EH (cell line): ENCODE data around the gene DUOX1.

Experiments used
- DNase-seq: peaks from one replicate; pipeline ENCODE4 v3.0.0-alpha.2; 2015; ENCODE audit warnings: low read depth

The DUOX1 gene

GRCh38 chr15:45106002-45106790 lies 23.6 kb upstream of the DUOX1 start:
- DNase-seq, result no peak

DNA sequence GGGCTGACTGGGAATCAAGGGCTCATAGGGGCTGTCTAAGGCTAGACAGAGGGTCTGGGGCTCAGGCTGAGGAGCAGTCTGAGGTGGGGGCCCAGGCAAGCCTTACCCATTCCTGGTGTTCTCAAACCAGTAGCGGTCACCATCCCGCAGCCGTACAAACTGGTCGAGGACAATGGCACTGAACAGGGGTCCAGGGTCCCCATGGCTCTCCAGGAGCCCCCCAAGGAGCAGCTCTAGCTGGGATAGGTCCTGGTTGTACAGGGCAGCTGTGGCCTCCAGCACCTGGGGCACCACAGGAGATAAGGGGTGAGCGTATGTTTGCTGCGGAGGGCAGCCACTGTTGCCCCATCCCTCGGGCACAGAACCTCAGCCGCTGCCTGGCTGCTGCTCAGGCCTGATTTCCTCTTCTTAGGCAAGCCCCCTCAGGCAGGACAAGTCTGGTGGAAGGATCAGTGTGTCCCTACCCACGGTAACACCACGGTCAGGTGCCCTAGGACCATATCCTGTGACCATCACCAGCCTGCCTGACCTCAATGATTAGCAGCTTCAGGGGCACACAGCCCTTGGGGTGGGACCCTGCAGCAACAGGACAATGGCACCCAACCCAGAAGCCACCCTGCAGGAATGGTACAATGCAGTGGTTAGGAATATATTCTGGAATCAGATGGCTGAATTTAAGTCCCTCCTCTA lies 21.7 kb upstream of the DUOX1 start:
- DNase-seq, result no peak

- no peak for DNase-seq
Measured at GRCh38 chr15:45110256-45110820, 19.5 kb upstream of the DUOX1 start.

GRCh38 chr15:45111390-45112142 lies 18.2 kb upstream of the DUOX1 start:
- DNase-seq, result no peak

DNA sequence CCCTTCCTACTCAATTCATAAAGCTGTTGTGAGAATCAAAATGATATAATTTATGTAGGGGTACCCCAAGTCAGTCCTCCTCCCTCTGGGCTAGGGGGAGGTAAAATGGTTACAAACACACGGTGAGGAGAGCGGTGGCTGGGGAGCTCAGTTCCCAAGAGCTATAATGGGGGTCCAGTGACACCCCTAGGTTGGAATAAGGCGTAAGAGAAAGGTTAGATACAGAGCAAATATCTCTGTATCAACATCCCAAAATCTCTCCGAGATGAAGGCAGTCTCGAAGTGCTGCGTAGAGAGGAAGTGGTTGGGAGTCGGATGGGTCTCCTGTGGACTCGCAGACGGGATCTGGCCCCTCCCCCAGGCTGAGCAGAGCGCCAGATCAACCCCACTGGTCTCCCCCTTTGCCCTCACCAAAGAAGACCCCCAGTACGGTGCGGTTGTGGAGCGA lies 17.6 kb upstream of the DUOX1 start:
- DNase-seq, result no peak

DNA sequence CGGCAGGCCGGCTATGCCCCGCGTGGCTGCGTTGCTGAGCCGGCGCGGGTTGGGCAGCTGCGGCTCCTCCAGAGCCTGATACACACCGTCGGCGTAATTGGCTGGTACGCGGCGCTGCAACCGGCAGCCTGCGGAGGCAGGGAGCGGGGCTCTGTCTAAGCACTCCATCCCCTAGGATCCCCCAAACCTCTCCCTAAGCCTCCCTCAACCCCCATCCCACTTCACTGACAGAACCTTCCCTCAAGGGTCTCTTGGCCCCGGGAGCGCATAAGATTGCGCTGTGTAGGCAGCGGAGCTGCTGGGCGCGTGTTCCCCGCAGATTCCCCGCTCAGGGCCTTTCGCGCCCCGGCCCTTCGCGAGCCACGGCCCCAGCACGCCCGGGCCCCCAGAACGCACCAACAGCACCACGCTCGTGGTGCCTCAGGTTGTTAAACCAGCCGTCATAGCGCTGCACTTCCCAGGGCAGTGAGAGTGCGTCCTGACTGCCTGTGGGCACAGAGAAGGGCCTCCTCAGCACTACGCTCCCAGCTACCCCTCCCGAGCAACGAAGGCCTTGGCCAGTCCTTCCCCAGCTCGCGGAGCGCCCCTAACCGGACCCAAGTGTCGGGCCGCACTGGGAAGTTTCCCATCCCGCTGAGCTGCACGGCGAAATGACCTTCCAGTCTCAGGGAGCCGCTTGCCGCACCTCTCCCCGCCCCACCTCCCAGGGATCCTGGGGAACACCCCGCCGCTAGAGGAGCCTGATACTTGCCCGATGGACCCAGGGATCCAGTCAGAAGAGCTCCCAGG lies 17.0 kb upstream of the DUOX1 start:
- DNase-seq, result no peak

DNA sequence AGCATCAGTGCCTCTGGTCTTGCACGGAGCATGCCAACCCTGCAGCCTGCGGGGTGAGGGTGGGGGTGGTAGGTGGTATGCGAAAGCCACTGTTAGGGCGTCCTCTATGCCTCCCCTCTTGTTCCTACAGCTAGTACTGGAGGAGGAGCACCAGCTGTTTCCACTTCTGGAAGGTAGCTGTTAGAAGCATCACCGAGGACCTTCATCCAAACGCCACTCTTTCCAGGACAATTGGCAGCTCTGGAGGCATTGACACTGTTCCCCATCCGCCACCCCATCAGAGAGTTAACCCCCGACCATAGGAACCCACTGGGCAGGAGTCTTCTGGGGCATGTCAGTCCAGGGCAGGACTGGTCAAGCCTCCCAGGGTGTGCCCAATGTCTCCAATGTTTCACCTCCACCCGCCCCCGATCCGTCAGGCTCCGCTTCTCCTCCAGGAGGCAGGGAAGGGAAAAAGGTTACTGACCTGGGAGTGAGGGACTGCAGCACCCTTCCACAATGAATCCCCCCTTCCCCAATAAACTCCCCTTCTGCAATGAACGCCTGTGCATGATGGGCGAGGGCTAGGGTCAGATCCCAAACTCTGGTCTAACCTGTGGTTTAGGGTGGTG lies 16.3 kb upstream of the DUOX1 start:
- no peak for DNase-seq

DNA sequence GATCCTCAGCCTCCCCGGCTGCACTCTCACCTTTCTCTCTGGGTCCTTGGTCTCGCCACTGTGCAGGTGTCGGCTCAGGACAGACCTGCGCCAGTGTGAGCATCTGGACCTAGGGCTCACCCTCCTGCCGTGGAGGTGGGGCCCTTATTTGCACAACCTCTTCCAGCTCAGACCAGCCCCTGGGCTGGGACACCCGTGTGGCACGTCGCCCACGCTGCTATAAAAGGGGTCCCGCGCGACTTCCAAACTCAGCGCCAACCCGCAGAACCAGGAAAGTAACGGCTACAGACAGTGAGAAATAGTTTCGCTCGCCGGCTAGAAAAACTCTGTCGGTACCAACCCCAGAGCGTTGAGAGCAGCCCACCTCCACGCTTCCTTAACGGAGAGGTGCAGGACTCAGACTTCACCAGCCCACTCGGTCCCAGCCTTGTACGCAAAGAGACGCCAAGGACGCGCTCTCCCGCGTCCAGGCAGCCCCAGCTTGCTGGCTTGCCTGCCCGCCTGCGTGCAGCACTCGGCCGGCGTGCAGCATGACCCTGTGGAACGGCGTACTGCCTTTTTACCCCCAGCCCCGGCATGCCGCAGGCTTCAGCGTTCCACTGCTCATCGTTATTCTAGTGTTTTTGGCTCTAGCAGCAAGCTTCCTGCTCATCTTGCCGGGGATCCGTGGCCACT lies 15.6 kb upstream of the DUOX1 start, which contains the start of the genes DUOX2 and DUOXA2:
Gene DUOX2 (minus strand): TSS at position 97 of the 675 bp plus-strand sequence. CDS start 761 bp downstream, outside the sequence.
Gene DUOXA2 (plus strand): TSS at position 251 of the 675 bp plus-strand sequence. CDS start 280 bp downstream, at position 531.
- DNase-seq, result no peak

- no peak for DNase-seq
Measured at GRCh38 chr15:45114751-45115085, 15.1 kb upstream of the DUOX1 start.

- DNase-seq, result no peak
Measured at GRCh38 chr15:45115312-45115820, 14.4 kb upstream of the DUOX1 start.

DNA sequence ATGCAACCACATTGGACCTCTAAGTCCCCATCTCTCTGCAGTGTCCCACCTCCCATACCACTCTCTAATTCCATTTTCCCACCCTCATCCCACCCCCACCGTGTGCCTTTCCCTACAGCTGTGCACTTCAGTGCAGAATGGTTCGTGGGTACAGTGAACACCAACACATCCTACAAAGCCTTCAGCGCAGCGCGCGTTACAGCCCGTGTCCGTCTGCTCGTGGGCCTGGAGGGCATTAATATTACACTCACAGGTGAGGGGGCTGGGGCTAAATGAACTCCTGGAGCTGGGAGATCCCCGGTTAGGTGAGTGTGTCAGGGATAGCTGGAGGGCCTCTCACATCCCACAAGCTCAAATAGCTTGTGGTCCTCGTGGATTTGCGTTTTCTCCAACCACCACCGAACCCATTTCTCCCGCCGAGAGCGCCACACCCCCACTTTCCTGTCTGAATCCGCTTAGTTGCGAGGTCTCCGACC lies 13.8 kb upstream of the DUOX1 start:
- no peak for DNase-seq

- DNase-seq, result no peak
Measured at GRCh38 chr15:45116482-45117307, 13.1 kb upstream of the DUOX1 start.

DNA sequence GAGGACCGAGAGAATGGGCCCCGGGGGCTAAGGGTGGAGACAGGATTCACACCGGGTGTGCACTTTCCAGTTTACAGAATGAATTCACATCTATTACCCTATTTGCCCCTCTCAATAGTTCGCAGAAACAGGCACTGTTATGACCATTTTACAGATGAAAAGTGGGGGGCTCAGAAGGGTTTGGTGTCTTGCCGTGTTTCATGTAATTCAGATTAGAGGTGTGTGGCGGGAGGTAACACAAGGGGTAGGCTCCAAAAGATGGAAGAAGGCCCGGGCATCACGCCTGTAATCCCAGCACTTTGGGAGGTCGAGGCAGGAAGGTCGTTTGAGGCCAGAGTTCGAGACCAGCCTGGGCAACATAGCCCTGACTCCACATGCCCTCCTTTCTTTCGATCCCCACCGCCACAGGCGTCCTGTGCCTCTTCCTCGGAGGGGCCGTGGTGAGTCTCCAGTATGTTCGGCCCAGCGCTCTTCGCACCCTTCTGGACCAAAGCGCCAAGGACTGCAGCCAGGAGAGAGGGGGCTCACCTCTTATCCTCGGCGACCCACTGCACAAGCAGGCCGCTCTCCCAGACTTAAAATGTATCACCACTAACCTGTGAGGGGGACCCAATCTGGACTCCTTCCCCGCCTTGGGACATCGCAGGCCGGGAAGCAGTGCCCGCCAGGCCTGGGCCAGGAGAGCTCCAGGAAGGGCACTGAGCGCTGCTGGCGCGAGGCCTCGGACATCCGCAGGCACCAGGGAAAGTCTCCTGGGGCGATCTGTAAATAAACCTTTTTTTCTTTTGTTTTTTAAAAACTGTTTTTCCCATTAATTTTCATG lies 12.3 kb upstream of the DUOX1 start:
- no peak for DNase-seq

DNA sequence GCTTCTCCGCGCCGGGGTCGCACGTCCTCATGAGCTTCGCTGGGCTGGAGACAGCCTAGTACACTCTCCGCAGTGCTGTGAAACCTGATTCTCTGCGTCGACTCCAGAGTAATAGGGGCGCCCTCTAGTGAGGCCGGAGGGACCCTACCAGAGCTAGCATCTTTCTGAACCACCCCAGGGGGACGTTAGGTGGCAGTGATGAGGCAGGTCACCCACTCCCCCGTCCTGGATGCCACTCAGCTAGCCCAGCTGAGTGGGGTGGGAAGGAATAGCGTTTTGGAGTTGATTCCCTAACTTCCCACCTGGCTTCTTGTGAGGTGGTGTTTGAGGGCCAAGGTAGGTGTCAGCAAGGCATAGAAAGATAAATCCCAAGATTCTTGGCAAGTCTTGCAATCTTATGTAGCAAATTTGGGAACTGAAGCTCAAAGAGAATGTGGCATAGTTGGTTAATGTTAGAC lies 11.6 kb upstream of the DUOX1 start:
- peak; percentile 87 for DNase-seq

DNA sequence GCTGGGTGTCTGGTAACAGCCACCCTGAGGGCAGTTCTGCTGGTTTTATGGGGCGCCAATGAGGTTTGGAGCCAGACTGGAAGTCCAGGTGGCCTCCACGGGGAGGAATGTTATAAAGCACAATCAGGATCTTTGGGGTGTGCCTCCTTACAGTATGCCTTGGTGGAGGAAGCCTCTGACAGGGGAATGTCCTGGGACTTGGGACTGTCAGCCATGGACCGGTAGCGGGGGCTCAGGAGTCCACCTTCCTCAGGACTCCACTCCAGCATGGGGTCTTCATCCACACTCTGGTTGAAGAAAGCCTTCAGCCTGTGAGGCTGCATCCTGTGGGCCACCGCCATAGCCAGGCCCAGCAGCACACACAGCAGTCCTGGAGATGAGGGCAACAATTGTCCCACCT lies 10.8 kb upstream of the DUOX1 start:
- DNase-seq, result no peak

DNA sequence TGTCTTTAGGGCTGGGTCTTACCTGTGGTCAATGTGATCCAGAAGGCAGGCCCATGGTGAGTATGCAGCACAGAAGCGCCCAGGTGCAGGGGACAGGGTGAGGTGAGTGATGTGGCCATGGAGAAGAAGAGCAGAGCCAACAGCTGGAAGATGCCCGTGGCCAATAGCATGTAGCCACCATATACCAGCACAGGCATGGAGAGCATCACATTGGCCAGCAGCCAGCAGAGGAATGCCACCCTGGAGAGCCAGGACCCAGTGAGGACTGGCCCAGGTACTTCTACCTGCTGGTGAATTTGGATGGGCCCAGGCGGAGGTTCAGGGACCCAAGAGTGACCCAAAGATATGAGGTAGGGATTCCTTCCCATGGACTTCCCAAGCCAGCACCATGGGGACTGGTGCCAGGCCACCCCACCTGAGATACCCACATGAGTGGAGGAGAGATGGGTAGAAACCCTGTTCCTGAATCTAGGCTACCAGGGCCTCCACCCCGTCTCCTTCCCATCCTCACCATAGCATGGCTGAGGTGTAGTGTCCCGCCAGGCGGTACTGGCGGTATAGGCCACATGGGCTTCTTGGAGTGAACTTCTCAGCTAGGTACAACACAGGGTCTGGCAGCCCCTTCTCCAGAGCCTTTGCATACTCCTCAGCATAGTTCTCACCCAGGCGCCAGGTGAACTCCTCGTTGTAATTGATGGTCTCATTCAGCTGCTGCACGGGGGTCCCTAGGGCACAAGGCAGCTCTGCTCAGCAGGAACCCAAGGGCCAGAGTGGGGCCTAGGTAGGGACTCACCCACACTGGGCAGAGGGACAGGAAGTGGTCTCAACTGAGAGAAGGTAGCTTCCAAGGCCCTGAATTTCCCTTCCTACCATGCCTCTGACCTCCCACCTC lies 9.5 kb upstream of the DUOX1 start:
- no peak for DNase-seq

DNA sequence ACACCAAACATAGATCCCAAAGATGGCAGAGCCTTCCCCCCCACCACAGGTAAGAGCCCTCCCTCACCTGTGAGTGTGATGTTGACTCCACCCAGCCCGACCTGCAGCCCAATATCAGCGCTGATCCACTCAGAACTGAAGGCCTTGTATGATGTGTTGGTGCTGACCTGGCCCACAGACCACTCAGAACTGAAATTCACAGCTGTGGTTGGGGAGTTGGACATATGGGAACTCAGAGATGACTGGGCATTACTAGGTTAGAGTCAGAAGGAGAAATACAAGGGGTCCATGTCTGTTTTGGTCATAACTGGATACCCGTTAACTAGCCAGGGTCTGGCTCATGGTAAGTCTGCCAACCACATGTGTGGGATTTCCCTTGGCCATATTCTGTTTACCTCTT lies 8.8 kb upstream of the DUOX1 start:
- no peak for DNase-seq
